ENCODE results near the gene BRMS1. TPM values are rescaled to one million over a fixed set of nuclear protein-coding genes. Genes with fewer than 3 reads are reported as not detected.

BRMS1 gene
- total RNA-seq, result 29.3 and 43.7 TPM in 2 replicates

GRCh38 chr11:66344550-66345315 lies at the start of gene BRMS1:
BRMS1 (minus strand) TSS chr11:66345104; CDS start chr11:66342234, 2,870 bp downstream.

GRCh38 chr11:66371627-66372415 lies 26.9 kb upstream of the BRMS1 start, which contains the start of gene SLC29A2:
SLC29A2 (minus strand) TSS chr11:66371760; CDS start chr11:66371591, 169 bp downstream.

GRCh38 chr11:66347425-66348276 lies 2.7 kb upstream of the BRMS1 start, which contains the start of gene B4GAT1:
B4GAT1 (minus strand) TSS chr11:66347629; CDS start chr11:66347545, 84 bp downstream.

GRCh38 chr11:66336234-66337102 lies 8.4 kb downstream of the BRMS1 start, which contains the start of gene RIN1:
RIN1 (minus strand) TSS chr11:66336434; CDS start chr11:66336402, 32 bp downstream.

GRCh38 chr11:66316849-66317251 lies 28.1 kb downstream of the BRMS1 start, which contains the start of gene CD248:
CD248 (minus strand) TSS chr11:66317044; CDS start chr11:66317027, 17 bp downstream.

GRCh38 chr11:66291706-66292542 lies 53.0 kb downstream of the BRMS1 start, which contains the start of gene TMEM151A:
TMEM151A (plus strand) TSS chr11:66291894; CDS start chr11:66292014, 120 bp downstream.

GRCh38 chr11:66288671-66289547 lies 56.0 kb downstream of the BRMS1 start, which contains the start of gene YIF1A:
YIF1A (minus strand) TSS chr11:66289143; CDS start chr11:66288985, 158 bp downstream.

Other genes starting within 250 kb of the BRMS1 start
- 12.5 and 15.1 TPM in 2 replicates for gene KLC2, start 87.4 kb downstream of the BRMS1 start, total RNA-seq
- 93.4 and 96.5 TPM in 2 replicates for gene RAB1B, start 76.5 kb downstream of the BRMS1 start, total RNA-seq
- gene CNIH2, start 66.9 kb downstream of the BRMS1 start, total RNA-seq, result 0.34 TPM in 1 of 2 replicates, not detected in the other
- gene YIF1A, start 56.0 kb downstream of the BRMS1 start, total RNA-seq, result 98.8 and 111 TPM in 2 replicates
- not detected in 2 replicates for gene TMEM151A, start 53.2 kb downstream of the BRMS1 start, total RNA-seq
- gene CD248, start 28.1 kb downstream of the BRMS1 start, total RNA-seq, result 258 and 278 TPM in 2 replicates
- 18.1 and 24.7 TPM in 2 replicates for gene RIN1, start 8.7 kb downstream of the BRMS1 start, total RNA-seq
- 28.5 and 35.6 TPM in 2 replicates for gene B4GAT1, start 2.5 kb upstream of the BRMS1 start, total RNA-seq
- 0.20 TPM in 1 of 2 replicates, not detected in the other for gene SLC29A2, start 26.7 kb upstream of the BRMS1 start, total RNA-seq
- not detected in 2 replicates for gene NPAS4, start 75.9 kb upstream of the BRMS1 start, total RNA-seq
- 47.5 and 49.5 TPM in 2 replicates for gene MRPL11, start 93.7 kb upstream of the BRMS1 start, total RNA-seq
- 6.8 and 9.0 TPM in 2 replicates for gene PELI3, start 121.8 kb upstream of the BRMS1 start, total RNA-seq
- gene DPP3, start 135.3 kb upstream of the BRMS1 start, total RNA-seq, result 16.1 and 20.1 TPM in 2 replicates
- gene BBS1, start 165.5 kb upstream of the BRMS1 start, total RNA-seq, result 39.4 and 49.4 TPM in 2 replicates
- 17.5 and 19.3 TPM in 2 replicates for gene ZDHHC24, start 200.9 kb upstream of the BRMS1 start, total RNA-seq
- gene ACTN3, start 201.8 kb upstream of the BRMS1 start, total RNA-seq, result 0.06 TPM in 1 of 2 replicates, not detected in the other
- 105 and 122 TPM in 2 replicates for gene CTSF, start 223.5 kb upstream of the BRMS1 start, total RNA-seq
- 0.44 and 1.3 TPM in 2 replicates for gene CCDC87, start 248.0 kb upstream of the BRMS1 start, total RNA-seq
- 55.0 and 56.5 TPM in 2 replicates for gene CCS, start 248.1 kb upstream of the BRMS1 start, total RNA-seq

All from cardiac ventricle fibroblast (primary cell).